Fibroblast of lung (primary cell): ENCODE measurements around the gene CLDN19. TPM values are rescaled to one million over a fixed set of nuclear protein-coding genes. Genes with fewer than 3 reads are reported as not detected.

Experiments
- DNase-seq, 2 donors: peaks; one replicate each; pipeline versions ENCODE4 v3.0.0 to v3.0.0-alpha.2; 2010; ENCODE audit warnings: low read depth in 2 of 2
- H2AFZ ChIP-seq: 2 replicates; pipeline ENCODE4 v1.5.1; 2012; ENCODE audit warnings: low read length, control low read depth, inconsistent platforms
- H3K27ac ChIP-seq: 2 replicates; pipeline ENCODE4 v1.5.1; 2011; ENCODE audit warnings: low read length, control low read depth; ENCODE audit not compliant: insufficient read depth
- H3K27me3 ChIP-seq: 2 replicates; pipeline ENCODE4 v1.5.1; 2011; ENCODE audit warnings: mild to moderate bottlenecking, low read length; ENCODE audit not compliant: control insufficient read depth, insufficient read depth
- H3K36me3 ChIP-seq: 2 replicates; pipeline ENCODE4 v1.5.1; 2011; ENCODE audit warnings: low read length; ENCODE audit not compliant: control insufficient read depth, insufficient read depth
- H3K4me1 ChIP-seq: 2 replicates; pipeline ENCODE4 v1.5.1; 2011; ENCODE audit warnings: low read length; ENCODE audit not compliant: control insufficient read depth, insufficient read depth; ENCODE audit errors: extremely low read depth
- H3K4me2 ChIP-seq: 2 replicates; pipeline ENCODE4 v1.5.1; 2011; ENCODE audit warnings: low read length, control low read depth; ENCODE audit not compliant: insufficient read depth; ENCODE audit errors: extremely low read depth
- H3K4me3 ChIP-seq, 4 experiments: fragments of 200-600 bp in 1 of 4; sonication (generic) in 1 of 4; replicated peaks in 1 of 4; 2 replicates each; pipeline ENCODE4 v1.5.1; 2011 to 2016; ENCODE audit warnings: low read length in 4 of 4, low read depth in 3 of 4, mild to moderate bottlenecking in 3 of 4, control low read depth in 2 of 4, inconsistent platforms in 1 of 4, mixed read lengths in 1 of 4; ENCODE audit not compliant: insufficient read depth in 1 of 4; ENCODE audit errors: control extremely low read depth in 1 of 4
- H3K79me2 ChIP-seq: 2 replicates; pipeline ENCODE4 v1.5.1; 2012; ENCODE audit warnings: mild to moderate bottlenecking, low read length, inconsistent platforms; ENCODE audit not compliant: control insufficient read depth, insufficient read depth
- H3K9ac ChIP-seq: 2 replicates; pipeline ENCODE4 v1.5.1; 2011; ENCODE audit warnings: mild to moderate bottlenecking, low read length, control low read depth; ENCODE audit not compliant: insufficient read depth
- H3K9me3 ChIP-seq: 2 replicates; pipeline ENCODE4 v1.5.1; 2012; ENCODE audit warnings: low read depth, low read length; ENCODE audit not compliant: control insufficient read depth, insufficient read depth
- H4K20me1 ChIP-seq: 2 replicates; pipeline ENCODE4 v1.5.1; 2011; ENCODE audit warnings: low read length; ENCODE audit not compliant: control insufficient read depth, insufficient read depth; ENCODE audit errors: extremely low read depth
- EZH2 ChIP-seq: IDR thresholded peaks from 2 replicates; pipeline ENCODE4 v1.5.1; 2012; ENCODE audit warnings: low read length, control low read depth, mild to moderate bottlenecking; ENCODE audit errors: missing control alignments
- polyA plus RNA-seq, 2 donors: library from polyadenylated mRNA; depleted of rRNA in 1 of 2; stranded (reverse) in 1 of 2; unstranded in 1 of 2; fragments of >200 nt; gene quantifications; 2 replicates each; pipeline ENCODE4 v1.2.1, GENCODE V29; 2011 to 2012; ENCODE audit warnings: missing spikeins in 1 of 2
- total RNA-seq: library from RNA; depleted of rRNA; stranded (reverse); fragments of >200 nt; gene quantifications from 2 replicates; pipeline ENCODE4 v1.2.1, GENCODE V29; 2014
- TF ChIP-seq, protein P1 (sequence below), 2 donors: IDR thresholded peaks in 1 of 2; conservative IDR thresholded peaks in 1 of 2; 1 replicate in 1 of 2; 2 replicates in 1 of 2; pipeline ENCODE4 v1.5.1; 2011 to 2012; ENCODE audit warnings: low read length in 2 of 2, control low read depth in 1 of 2, inconsistent platforms in 1 of 2, low read depth in 1 of 2, mild to moderate bottlenecking in 1 of 2

CLDN19 gene
- total and polyA plus RNA-seq, 2 donors (not counting 1 experiment from before 2014, with no cell fraction given) = not detected

GRCh38 chr1:42767510-42768000 lies 27.5 kb upstream of the CLDN19 start:
- peak overlapping the region; percentile 99 for H3K4me2 ChIP-seq
- peak overlapping the region; percentile 84 for H3K27ac ChIP-seq
- H3K9ac ChIP-seq = peak overlapping the region; percentile 92
- peaks cover 2% of the 10 kb centered on the region for H3K4me1 ChIP-seq
- TF ChIP-seq EZH2 = no peak
- TF ChIP-seq, protein P1, sequence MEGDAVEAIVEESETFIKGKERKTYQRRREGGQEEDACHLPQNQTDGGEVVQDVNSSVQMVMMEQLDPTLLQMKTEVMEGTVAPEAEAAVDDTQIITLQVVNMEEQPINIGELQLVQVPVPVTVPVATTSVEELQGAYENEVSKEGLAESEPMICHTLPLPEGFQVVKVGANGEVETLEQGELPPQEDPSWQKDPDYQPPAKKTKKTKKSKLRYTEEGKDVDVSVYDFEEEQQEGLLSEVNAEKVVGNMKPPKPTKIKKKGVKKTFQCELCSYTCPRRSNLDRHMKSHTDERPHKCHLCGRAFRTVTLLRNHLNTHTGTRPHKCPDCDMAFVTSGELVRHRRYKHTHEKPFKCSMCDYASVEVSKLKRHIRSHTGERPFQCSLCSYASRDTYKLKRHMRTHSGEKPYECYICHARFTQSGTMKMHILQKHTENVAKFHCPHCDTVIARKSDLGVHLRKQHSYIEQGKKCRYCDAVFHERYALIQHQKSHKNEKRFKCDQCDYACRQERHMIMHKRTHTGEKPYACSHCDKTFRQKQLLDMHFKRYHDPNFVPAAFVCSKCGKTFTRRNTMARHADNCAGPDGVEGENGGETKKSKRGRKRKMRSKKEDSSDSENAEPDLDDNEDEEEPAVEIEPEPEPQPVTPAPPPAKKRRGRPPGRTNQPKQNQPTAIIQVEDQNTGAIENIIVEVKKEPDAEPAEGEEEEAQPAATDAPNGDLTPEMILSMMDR (conservative IDR thresholded peaks at IDR 0.05 in 1 of 2, IDR thresholded peaks at IDR 0.05 in 1 of 2; ENCODE audit: low read depth in 1 of 2, low read length in 2 of 2) = no peak
- peak overlapping the region; percentile 89 for H2AFZ ChIP-seq
- peak overlapping the region; percentile 63 to 98 (median 97) for H3K4me3 ChIP-seq
- no peaks in the 10 kb centered on the region for H3K9me3 ChIP-seq
- peaks cover 55% of the 10 kb centered on the region for H3K79me2 ChIP-seq
- peaks cover 4% of the 10 kb centered on the region for H4K20me1 ChIP-seq
- DNase-seq = no peak
- no peaks in the 10 kb centered on the region for H3K27me3 ChIP-seq
- no peaks in the 10 kb centered on the region for H3K36me3 ChIP-seq

- peaks cover 2% of the 10 kb centered on the region for H3K4me1 ChIP-seq
- DNase-seq = peak; percentile 98 to 99
- H3K4me2 ChIP-seq = peak within 1 kb of the TSS; percentile 99
- peak within 1 kb of the TSS; percentile 89 for H3K27ac ChIP-seq
- peaks cover 4% of the 10 kb centered on the region for H4K20me1 ChIP-seq
- peak within 1 kb of the TSS; percentile 89 for H2AFZ ChIP-seq
- no peaks in the 10 kb centered on the region for H3K9me3 ChIP-seq
- H3K27me3 ChIP-seq = no peaks in the 10 kb centered on the region
- peak within 1 kb of the TSS; percentile 92 for H3K9ac ChIP-seq
- H3K4me3 ChIP-seq = peak within 1 kb of the TSS; percentile 63 to 98 (median 97)
- H3K79me2 ChIP-seq = peaks cover 60% of the 10 kb centered on the region
- peaks cover 2% of the 10 kb centered on the region for H3K36me3 ChIP-seq
- TF ChIP-seq, protein P1 (conservative IDR thresholded peaks at IDR 0.05 in 1 of 2, IDR thresholded peaks at IDR 0.05 in 1 of 2; ENCODE audit: low read depth in 1 of 2, low read length in 2 of 2) = no peak
- no peak for TF ChIP-seq EZH2
Observed at GRCh38 chr1:42766741-42767509, 26.9 kb upstream of the CLDN19 start, which contains the start of the genes C1orf50 and P3H1. TSS of gene C1orf50 (plus strand) at chr1:42767249. CDS start at chr1:42767312, 63 bp downstream. TSS of gene P3H1 (minus strand) at chr1:42767028. CDS start at chr1:42766971, 57 bp downstream.

DNA sequence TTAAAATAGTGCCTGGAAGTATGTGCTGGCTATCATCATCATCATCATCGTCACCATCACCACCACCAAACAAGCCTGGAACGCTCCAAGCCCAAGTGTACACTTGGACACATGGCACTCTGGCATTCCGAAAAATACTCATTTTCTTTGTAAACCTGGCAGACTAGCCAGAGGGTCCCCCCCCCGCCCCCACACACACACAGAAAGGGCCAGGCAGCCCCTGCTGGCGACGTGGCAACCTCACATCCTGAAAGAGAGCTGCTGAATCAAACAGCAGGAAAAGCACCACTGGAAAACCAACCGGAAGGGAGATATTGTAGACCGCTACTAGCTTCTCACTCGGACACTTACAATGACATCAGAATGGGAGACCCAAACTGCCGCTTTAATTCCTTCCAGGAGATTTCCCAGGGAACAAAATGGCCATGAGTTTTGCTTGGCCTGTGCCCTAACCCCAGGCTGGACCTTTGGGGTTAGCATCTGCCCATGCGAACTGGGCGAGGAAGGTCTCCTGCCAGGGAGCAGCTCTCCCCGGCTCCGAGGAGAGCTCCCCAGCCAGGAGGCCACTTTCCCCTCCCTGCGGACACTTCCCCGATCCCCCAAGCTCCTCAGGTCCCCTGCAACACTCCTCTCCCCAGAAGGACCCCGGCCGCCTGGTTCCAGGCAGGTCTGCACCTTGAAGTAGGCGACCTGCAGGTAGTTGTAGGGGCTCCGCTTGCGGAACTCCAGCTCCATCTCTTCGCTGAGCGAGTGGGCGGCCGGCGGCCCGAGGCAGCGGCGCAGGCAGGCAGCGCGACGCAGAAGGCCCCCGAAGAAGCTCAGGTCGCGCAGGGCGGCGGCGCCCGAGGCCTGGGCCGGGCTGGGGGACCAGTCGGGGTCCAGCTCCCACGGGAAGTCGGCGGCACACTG lies 26.1 kb upstream of the CLDN19 start:
- peak overlapping the region; percentile 89 for H3K27ac ChIP-seq
- H3K9ac ChIP-seq = peak overlapping the region; percentile 81
- no peak for TF ChIP-seq EZH2
- TF ChIP-seq, protein P1 (conservative IDR thresholded peaks at IDR 0.05 in 1 of 2, IDR thresholded peaks at IDR 0.05 in 1 of 2; ENCODE audit: low read depth in 1 of 2, low read length in 2 of 2) = peak; percentile 60 to 66
- peak overlapping the region; percentile 95 for H3K4me2 ChIP-seq
- no peaks in the 10 kb centered on the region for H3K9me3 ChIP-seq
- peak overlapping the region; percentile 63 to 98 (median 90) for H3K4me3 ChIP-seq
- H3K79me2 ChIP-seq = peaks cover 60% of the 10 kb centered on the region
- DNase-seq = peak; percentile 82 to 84
- peaks cover 2% of the 10 kb centered on the region for H3K4me1 ChIP-seq
- peak overlapping the region; percentile 80 for H2AFZ ChIP-seq
- H3K36me3 ChIP-seq = peaks cover 2% of the 10 kb centered on the region
- H4K20me1 ChIP-seq = peaks cover 4% of the 10 kb centered on the region
- no peaks in the 10 kb centered on the region for H3K27me3 ChIP-seq
